HFF-Myc (cell line): ENCODE results near the gene TNFSF15.

Experiments used
- DNase-seq: peaks from one replicate; pipeline ENCODE4 v3.0.0-alpha.2; 2011; ENCODE audit warnings: low read depth; ENCODE audit errors: extremely low read depth
- H3K4me3 ChIP-seq: replicated peaks from 2 replicates; pipeline ENCODE4 v1.5.1; 2011; ENCODE audit warnings: low read depth, mild to moderate bottlenecking, control low read depth, low read length
- CTCF ChIP-seq: IDR thresholded peaks from 2 replicates; pipeline ENCODE4 v1.5.1; 2012; ENCODE audit warnings: mild to moderate bottlenecking, low read depth, low read length, control low read depth; ENCODE audit errors: missing control alignments

TNFSF15 gene

DNA sequence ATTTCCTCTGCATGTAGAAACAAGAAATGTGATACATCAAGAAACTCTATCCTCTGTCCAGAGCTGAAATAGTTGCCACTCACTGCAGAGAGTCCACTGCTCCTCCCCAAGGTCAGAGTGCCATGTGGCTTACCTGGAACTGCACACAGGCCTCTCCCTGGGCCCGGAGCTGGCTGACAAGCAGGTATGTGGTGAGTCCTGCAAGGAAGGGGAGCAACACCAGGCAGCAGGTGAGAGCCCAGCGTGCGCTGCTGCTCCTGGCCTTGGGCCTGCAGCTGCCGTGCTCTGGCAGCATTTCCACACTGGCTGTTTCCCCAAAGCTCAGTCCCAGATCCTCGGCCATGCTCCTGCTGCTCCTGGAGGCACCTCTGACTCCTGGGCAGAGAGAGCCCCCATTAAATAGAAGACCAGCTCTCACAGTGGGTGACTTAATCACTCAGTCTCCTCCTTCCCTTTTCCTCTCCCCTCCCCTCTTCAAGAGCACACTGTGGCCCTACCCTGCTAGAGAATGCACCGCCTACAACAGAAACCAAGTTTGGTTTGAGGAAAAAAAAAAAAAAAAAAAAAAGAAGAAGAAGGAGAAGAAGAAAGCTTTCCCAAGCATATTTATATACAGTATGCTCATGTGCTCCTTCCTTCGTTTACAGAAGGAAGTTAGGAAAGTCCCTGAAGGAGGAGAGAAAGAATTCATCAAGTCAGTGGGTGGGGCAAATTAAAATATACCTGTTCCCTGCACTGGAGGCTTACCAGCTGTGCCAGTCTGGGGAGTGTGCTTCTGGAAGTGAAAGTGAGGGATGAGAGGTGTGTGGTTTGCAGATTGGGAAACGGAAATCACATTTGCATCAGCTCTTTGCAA, at the start of gene TNFSF15:
Gene TNFSF15, minus strand, starts transcription at position 370 of the 856 bp plus-strand sequence. Its CDS starts 27 bp downstream, at position 343.
- H3K4me3 ChIP-seq, result no peak within 1 kb of the TSS
- no peak for TF ChIP-seq CTCF
- no peak for DNase-seq

DNA sequence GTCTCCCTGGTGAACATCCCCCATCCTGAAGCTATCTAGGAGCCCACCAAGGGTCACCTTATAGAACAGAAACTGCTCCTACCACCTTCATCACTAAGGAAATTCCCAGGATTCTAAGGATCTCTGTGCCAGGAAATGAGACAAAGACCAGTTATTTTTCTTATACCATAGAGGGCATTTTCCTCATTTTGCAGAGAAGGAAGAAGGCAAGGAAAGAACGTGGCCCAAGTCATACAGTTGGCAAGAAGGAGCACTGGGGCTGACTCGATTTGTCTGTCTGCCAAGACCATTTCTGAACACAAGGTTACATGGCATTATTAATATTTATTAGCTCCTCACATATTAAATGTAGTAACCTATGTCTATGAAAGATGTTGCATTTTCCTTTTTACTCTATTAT, 49.6 kb upstream of the TNFSF15 start:
- DNase-seq, result no peak
- TF ChIP-seq CTCF, result no peak
- H3K4me3 ChIP-seq, result no peak overlapping the region

DNA sequence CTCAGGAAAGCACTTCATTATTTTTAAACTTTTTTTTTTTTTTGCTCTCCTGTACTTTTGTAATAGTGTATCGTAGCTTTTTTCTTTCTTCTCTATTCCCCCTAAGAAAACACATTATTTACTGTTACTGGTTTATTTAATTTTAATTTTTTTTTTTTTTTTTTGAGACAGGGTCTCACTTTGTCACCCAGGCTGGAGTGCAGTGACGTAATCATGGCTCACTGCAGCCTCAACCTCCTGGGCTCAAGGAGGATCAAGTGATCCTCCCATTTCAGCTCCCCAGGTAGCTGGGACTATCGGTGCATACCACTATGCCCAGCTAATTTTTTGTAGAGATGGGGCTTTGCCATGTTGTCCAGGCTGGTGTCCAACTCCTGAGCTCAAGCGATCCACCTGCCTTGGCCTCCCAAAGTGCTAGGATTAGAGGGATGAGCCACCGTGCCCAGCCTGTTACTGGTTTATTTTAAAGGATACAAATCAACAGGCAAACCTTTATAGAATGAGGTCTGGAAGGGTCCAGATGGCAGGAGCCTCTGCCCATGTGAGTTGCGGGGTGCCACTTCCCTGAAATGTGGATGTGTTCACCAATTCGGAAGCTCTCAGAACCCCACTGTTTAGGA, 49.0 kb upstream of the TNFSF15 start:
- DNase-seq, result no peak
- TF ChIP-seq CTCF, result no peak
- H3K4me3 ChIP-seq, result no peak overlapping the region

DNA sequence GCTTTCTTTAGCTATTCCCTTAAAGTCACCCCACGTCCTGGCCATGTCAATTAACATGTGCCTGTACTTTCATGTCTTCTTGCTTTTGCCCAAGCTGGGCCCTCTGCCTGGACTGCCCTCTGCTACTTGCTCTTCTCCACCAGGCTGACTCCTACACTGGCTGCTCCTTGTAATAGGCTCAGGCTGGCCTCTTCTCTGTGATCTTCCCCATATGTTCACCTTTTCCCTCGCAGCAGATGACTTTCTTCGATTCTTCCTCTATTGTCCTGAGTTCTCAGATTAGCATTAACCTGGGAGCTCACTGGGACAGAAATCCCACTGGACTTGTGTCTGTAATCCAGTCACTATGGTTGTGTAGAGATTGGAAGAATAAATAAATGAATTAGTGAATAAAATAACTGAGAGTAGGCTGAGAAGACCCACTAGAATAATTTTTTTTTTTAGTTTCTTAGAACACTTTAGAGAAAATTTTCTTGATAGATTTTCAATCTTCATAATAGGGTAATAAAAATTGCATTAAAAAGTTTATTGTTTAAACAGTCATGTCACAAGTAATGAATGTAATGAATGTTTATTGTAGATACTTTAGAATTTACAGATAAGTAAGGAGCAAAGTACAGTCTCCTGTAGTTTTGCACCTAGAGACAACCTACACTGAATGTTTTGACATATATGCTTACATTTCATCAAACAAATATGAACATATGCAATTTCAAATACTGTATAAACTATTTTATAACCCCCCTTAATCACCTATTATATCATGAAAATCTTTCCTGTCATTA, 47.4 kb upstream of the TNFSF15 start:
- no peak for TF ChIP-seq CTCF
- no peak for DNase-seq
- H3K4me3 ChIP-seq, result no peak overlapping the region

DNA sequence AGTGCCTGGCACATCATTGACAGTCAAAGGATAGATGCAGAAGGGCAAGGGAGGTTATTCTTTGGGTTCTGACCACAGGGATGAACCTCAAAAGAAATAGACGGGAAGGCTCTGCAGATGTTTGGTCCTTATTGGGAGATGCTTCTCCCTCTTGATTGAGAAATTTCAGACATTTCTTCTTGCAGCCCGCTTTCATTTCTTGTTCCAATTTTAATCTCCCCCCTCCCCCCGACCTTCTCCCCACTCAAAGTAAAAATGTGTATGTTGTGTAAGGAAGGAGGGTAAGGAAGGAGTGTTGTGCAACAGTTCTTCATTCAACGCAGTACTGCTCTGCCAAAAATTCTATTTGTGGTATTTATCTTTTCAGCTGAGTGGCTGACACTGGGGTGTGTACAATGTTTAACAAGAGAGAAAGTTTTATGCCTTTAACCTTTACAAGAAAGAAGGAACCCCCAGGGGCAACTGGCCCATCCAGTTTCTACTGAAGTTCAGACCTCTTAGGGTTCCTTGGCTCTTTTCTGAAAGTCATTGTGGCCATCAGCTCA, 46.3 kb upstream of the TNFSF15 start:
- DNase-seq, result no peak
- H3K4me3 ChIP-seq, result no peak overlapping the region
- no peak for TF ChIP-seq CTCF

DNA sequence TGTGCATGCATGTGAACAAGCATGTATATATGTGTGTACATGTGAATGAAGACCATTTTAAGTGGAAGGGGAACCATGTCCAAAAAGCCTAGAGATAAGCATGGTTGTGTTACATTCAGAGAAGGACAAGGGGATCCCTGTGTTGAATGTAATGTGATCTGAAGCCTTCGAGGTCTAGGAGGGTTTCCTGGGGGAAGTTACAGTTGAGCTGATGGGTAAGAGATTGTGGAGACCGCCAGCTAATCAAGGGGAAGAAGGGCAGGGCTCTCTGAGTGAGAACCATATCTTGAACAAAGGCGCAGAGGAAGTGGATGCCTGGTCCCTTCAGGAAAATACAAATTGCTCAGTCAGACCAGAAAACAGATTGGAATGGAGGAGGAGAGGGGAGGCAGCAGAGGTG, 45.5 kb upstream of the TNFSF15 start:
- no peak for DNase-seq
- H3K4me3 ChIP-seq, result no peak overlapping the region
- no peak for TF ChIP-seq CTCF
